HCT116 (cell line): ENCODE data around the gene CYTH2.

ENCODE experiments used
- EGR1 ChIP-seq: IDR thresholded peaks from 2 replicates; pipeline ENCODE4 v1.6.1; 2012; ENCODE audit warnings: low read depth
- EZH2 ChIP-seq: fragments of 200-600 bp; sonication (generic); IDR thresholded peaks from 2 replicates; pipeline ENCODE4 v1.6.1; 2017; ENCODE audit warnings: antibody characterized with exemption, mixed run types
- FOSL1 ChIP-seq: IDR thresholded peaks from 2 replicates; pipeline ENCODE4 v1.6.1; 2012; ENCODE audit warnings: low read depth
- JUND ChIP-seq: IDR thresholded peaks from 2 replicates; pipeline ENCODE4 v1.6.1; 2012
- POLR2A ChIP-seq: IDR thresholded peaks from 2 replicates; pipeline ENCODE4 v1.7.0; 2011; ENCODE audit warnings: borderline replicate concordance; ENCODE audit not compliant: insufficient read depth, insufficient read length; ENCODE audit errors: extremely low read depth
- POLR2AphosphoS5 ChIP-seq: IDR thresholded peaks from 2 replicates; pipeline ENCODE4 v1.6.1; 2011; ENCODE audit warnings: mild to moderate bottlenecking, low read depth, low read length, moderate library complexity
- SIN3A ChIP-seq: IDR thresholded peaks from 2 replicates; pipeline ENCODE4 v1.6.1; 2012; ENCODE audit warnings: low read depth
- SP1 ChIP-seq: IDR thresholded peaks from 2 replicates; pipeline ENCODE4 v1.6.1; 2012; ENCODE audit warnings: low read depth
- SRF ChIP-seq: IDR thresholded peaks from 2 replicates; pipeline ENCODE4 v1.6.1; 2012; ENCODE audit warnings: low read depth
- TF ChIP-seq, protein P1 (sequence below), 3 experiments: fragments of 200-600 bp in 1 of 3; sonication (generic) in 1 of 3; IDR thresholded peaks in 2 of 3; conservative IDR thresholded peaks in 1 of 3; 2 replicates each; pipeline ENCODE4 v1.5.1; 2012 to 2017; ENCODE audit warnings: low read depth in 2 of 3, low read length in 2 of 3, antibody characterized with exemption in 1 of 3, borderline replicate concordance in 1 of 3, control low read depth in 1 of 3, mild to moderate bottlenecking in 1 of 3, mixed read lengths in 1 of 3, mixed run types in 1 of 3, moderate library complexity in 1 of 3; ENCODE audit not compliant: insufficient read depth in 1 of 3
- TF ChIP-seq, protein P2 (sequence below): IDR thresholded peaks from 2 replicates; pipeline ENCODE4 v1.6.1; 2011; ENCODE audit warnings: mild to moderate bottlenecking, low read length, moderate library complexity; ENCODE audit not compliant: insufficient replicate concordance; ENCODE audit errors: extremely low read depth

DNA sequence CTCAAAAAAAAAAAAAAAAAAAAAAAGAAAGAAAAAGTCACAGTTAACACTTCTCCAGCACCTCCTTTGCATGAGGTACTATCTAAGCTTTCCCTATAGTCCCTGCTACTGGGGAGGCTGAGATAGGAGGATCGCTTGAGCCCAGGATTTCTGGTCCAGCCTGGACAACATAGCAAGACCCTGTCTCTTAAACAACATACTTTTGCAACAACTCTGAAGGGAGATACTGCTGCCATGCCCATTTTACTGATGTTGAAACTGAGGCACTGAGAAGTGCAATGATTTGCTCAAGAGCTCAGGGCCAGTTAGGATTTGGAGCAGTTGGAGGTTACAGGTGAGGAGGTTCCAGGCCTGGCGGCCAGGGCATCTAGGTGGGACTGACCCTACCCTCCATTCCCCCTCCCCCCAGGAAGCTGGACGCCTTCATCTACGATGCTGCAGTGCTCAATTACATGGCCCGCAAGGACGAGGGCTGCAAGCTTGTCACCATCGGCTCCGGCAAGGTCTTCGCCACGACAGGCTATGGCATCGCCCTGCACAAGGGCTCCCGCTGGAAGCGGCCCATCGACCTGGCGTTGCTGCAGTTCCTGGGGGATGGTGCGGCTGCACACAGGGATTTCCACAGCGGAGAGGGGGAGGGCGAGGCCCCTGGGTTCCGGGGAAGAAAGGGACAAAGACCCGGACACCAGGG lies 27.7 kb upstream of the CYTH2 start:
- TF ChIP-seq POLR2AphosphoS5 (no peak), SRF (no peak), FOSL1 (no peak), POLR2A (no peak), EZH2 (no peak), SP1 (no peak), JUND (no peak), EGR1 (no peak), SIN3A (no peak)
- TF ChIP-seq, protein P1, sequence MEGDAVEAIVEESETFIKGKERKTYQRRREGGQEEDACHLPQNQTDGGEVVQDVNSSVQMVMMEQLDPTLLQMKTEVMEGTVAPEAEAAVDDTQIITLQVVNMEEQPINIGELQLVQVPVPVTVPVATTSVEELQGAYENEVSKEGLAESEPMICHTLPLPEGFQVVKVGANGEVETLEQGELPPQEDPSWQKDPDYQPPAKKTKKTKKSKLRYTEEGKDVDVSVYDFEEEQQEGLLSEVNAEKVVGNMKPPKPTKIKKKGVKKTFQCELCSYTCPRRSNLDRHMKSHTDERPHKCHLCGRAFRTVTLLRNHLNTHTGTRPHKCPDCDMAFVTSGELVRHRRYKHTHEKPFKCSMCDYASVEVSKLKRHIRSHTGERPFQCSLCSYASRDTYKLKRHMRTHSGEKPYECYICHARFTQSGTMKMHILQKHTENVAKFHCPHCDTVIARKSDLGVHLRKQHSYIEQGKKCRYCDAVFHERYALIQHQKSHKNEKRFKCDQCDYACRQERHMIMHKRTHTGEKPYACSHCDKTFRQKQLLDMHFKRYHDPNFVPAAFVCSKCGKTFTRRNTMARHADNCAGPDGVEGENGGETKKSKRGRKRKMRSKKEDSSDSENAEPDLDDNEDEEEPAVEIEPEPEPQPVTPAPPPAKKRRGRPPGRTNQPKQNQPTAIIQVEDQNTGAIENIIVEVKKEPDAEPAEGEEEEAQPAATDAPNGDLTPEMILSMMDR (IDR thresholded peaks at IDR 0.05 in 2 of 3, conservative IDR thresholded peaks at IDR 0.05 in 1 of 3; ENCODE audit: borderline replicate concordance in 1 of 3, insufficient read depth in 1 of 3, low read depth in 2 of 3, low read length in 2 of 3): no peak
- TF ChIP-seq, protein P2, sequence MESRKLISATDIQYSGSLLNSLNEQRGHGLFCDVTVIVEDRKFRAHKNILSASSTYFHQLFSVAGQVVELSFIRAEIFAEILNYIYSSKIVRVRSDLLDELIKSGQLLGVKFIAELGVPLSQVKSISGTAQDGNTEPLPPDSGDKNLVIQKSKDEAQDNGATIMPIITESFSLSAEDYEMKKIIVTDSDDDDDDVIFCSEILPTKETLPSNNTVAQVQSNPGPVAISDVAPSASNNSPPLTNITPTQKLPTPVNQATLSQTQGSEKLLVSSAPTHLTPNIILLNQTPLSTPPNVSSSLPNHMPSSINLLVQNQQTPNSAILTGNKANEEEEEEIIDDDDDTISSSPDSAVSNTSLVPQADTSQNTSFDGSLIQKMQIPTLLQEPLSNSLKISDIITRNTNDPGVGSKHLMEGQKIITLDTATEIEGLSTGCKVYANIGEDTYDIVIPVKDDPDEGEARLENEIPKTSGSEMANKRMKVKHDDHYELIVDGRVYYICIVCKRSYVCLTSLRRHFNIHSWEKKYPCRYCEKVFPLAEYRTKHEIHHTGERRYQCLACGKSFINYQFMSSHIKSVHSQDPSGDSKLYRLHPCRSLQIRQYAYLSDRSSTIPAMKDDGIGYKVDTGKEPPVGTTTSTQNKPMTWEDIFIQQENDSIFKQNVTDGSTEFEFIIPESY: no peak
